Naive thymus-derived CD4-positive, alpha-beta T cell (primary cell): Measurements from ENCODE around the gene PRRC2B. TPM values are rescaled to one million over a fixed set of nuclear protein-coding genes. Genes with fewer than 3 reads are reported as not detected.
"Not testable (repeated sequence)": the region's sequence is repeated elsewhere in the genome, so short reads cannot be mapped to it uniquely, and the experiment has no call there.

Source experiments
- ATAC-seq: fragments of 150-1000 bp; cut with Tn5 transposase; 2 replicates; pipeline ENCODE4 v1.10.0; 2021; ENCODE audit warnings: mild to moderate bottlenecking, moderate library complexity
- CTCF ChIA-PET: fragments of 350-600 bp; sonication (Branson Sonifier 250); formaldehyde crosslinking; loops from one replicate; lab custom pipeline; 2021; ENCODE audit warnings: antibody characterized with exemption; lab: Charles Lee
- POLR2A ChIA-PET: fragments of 350-600 bp; sonication (Branson Sonifier 250); formaldehyde crosslinking; loops from one replicate; lab custom pipeline; 2021; ENCODE audit warnings: antibody characterized with exemption, inconsistent platforms; lab: Charles Lee
- DNase-seq, 9 donors: peaks; one replicate each; pipeline versions ENCODE4 v3.0.0 to v3.0.0-alpha.2; 2020 to 2022; ENCODE audit warnings: mixed read lengths in 1 of 9
- H3K27ac ChIP-seq: one replicate; pipeline ENCODE4 v1.7.0; 2013; ENCODE audit warnings: mild to moderate bottlenecking, low read depth, low read length, moderate library complexity
- H3K27me3 ChIP-seq, 2 donors: one replicate each; pipeline ENCODE4 v1.7.0; 2013; ENCODE audit warnings: low read length in 2 of 2, mild to moderate bottlenecking in 2 of 2, moderate library complexity in 2 of 2; ENCODE audit not compliant: control insufficient read depth in 2 of 2, insufficient read depth in 2 of 2
- H3K36me3 ChIP-seq, 3 experiments: 1 replicate in 2 of 3; 2 replicates in 1 of 3; pipeline ENCODE4 v1.7.0; 2013; ENCODE audit warnings: low read length in 3 of 3, mild to moderate bottlenecking in 3 of 3, moderate library complexity in 1 of 3; ENCODE audit not compliant: insufficient read depth in 3 of 3, control insufficient read depth in 2 of 3
- H3K4me1 ChIP-seq, 2 donors: one replicate each; pipeline ENCODE4 v1.7.0; 2013; ENCODE audit warnings: low read length in 2 of 2, mild to moderate bottlenecking in 2 of 2, moderate library complexity in 1 of 2; ENCODE audit not compliant: control insufficient read depth in 2 of 2, insufficient read depth in 2 of 2
- H3K4me3 ChIP-seq: 2 replicates; pipeline ENCODE4 v1.7.0; 2013; ENCODE audit warnings: mild to moderate bottlenecking, low read length
- H3K9me3 ChIP-seq, 3 experiments: 1 replicate in 2 of 3; 2 replicates in 1 of 3; pipeline ENCODE4 v1.7.0; 2013; ENCODE audit warnings: low read length in 3 of 3; ENCODE audit not compliant: control insufficient read depth in 2 of 3
- H3K27ac Mint-ChIP-seq, 9 donors: one replicate each; pipeline ENCODE4 v1.8.0; 2020 to 2022; ENCODE audit warnings: mixed read lengths in 9 of 9, mild to moderate bottlenecking in 8 of 9, moderate library complexity in 5 of 9, inconsistent platforms in 2 of 9
- H3K27me3 Mint-ChIP-seq, 5 donors: one replicate each; pipeline ENCODE4 v1.8.0; 2021 to 2022; ENCODE audit warnings: mixed read lengths in 5 of 5, mild to moderate bottlenecking in 1 of 5
- H3K36me3 Mint-ChIP-seq, 5 donors: one replicate each; pipeline ENCODE4 v1.8.0; 2020 to 2022; ENCODE audit warnings: mixed read lengths in 5 of 5, mild to moderate bottlenecking in 3 of 5, inconsistent platforms in 1 of 5
- H3K4me1 Mint-ChIP-seq, 7 donors: one replicate each; pipeline ENCODE4 v1.8.0; 2020 to 2022; ENCODE audit warnings: mixed read lengths in 7 of 7, mild to moderate bottlenecking in 3 of 7, inconsistent platforms in 1 of 7
- H3K4me3 Mint-ChIP-seq, 10 donors: one replicate each; pipeline ENCODE4 v1.8.0; 2020 to 2022; ENCODE audit warnings: mild to moderate bottlenecking in 10 of 10, mixed read lengths in 10 of 10, moderate library complexity in 6 of 10, inconsistent platforms in 2 of 10
- H3K9me3 Mint-ChIP-seq, 11 donors: one replicate each; pipeline ENCODE4 v1.8.0; 2020 to 2022; ENCODE audit warnings: mixed read lengths in 11 of 11, mild to moderate bottlenecking in 4 of 11, inconsistent platforms in 1 of 11, moderate library complexity in 1 of 11
- intact Hi-C, 2 donors: fragments of 100-400 bp; cut with micrococcal nuclease; formaldehyde crosslinking; loops; one replicate each; pipeline ENCODE4 v1.15.1; 2023
- polyA plus RNA-seq, 2 donors: library from polyadenylated mRNA; unstranded; fragments of 300-500 nt; fragmentation: Illumina TruSeq; gene quantifications; one replicate each; pipeline ENCODE4 v1.2.3, GENCODE V29; 2021
- total RNA-seq, 6 experiments: library from RNA in 5 of 6; stranded (reverse) in 5 of 6; gene quantifications; 1 replicate in 5 of 6; 2 replicates in 1 of 6; pipeline ENCODE4 v1.2.3 and lab custom pipeline; 2021 to 2026

PRRC2B gene
- total and polyA plus RNA-seq, 7 experiments from 2014 or later = 29.8 to 382 (median 227) TPM

- no peak overlapping the region for H3K27ac ChIP-seq
- peak overlapping the region in 2 of 9 donors; percentile 21 to 25 for H3K27ac Mint-ChIP-seq
- no peaks in the 10 kb centered on the region for H3K9me3 Mint-ChIP-seq
- H3K4me3 Mint-ChIP-seq = no peak overlapping the region
- no peak for DNase-seq
- H3K27me3 Mint-ChIP-seq = no peaks in the 10 kb centered on the region
- H3K36me3 ChIP-seq = peaks cover 15 to 84% (median 26%) of the 10 kb centered on the region in 3 experiments
- H3K9me3 ChIP-seq = no peaks in the 10 kb centered on the region
- H3K4me3 ChIP-seq = no peak overlapping the region
- no peaks in the 10 kb centered on the region for H3K27me3 ChIP-seq
- no peaks in the 10 kb centered on the region for H3K4me1 ChIP-seq
- H3K36me3 Mint-ChIP-seq = peaks cover 20 to 70% (median 35%) of the 10 kb centered on the region in 5 donors
- ATAC-seq = no peak
- intact Hi-C loops = no loop called here
- H3K4me1 Mint-ChIP-seq = peaks cover 8 to 30% (median 22%) of the 10 kb centered on the region in 7 donors
- POLR2A ChIA-PET = no interaction called here
- CTCF ChIA-PET = interaction anchor here (0.6 to 0.9 kb wide), 3 partner anchors 32 to 96 kb away, joined by 3 read pairs; no protein-coding TSS in a partner anchor
These were observed 53.7 kb downstream of the PRRC2B start for GRCh38 chr9:131447600-131447999.

GRCh38 chr9:131448818-131449217 lies 54.9 kb downstream of the PRRC2B start:
- H3K4me1 ChIP-seq = no peaks in the 10 kb centered on the region
- no peak for ATAC-seq
- Mint-ChIP-seq H3K4me1 (peaks cover 13 to 37% (median 28%) of the 10 kb centered on the region in 7 donors), H3K9me3 (no peaks in the 10 kb centered on the region), H3K36me3 (peaks cover 20 to 74% (median 38%) of the 10 kb centered on the region in 5 donors), H3K27me3 (no peaks in the 10 kb centered on the region), H3K27ac (peak overlapping the region in 6 of 9 donors; percentile 7 to 77 (median 41)), H3K4me3 (no peak overlapping the region)
- no peak overlapping the region for H3K27ac ChIP-seq
- peaks cover 15 to 82% (median 24%) of the 10 kb centered on the region in 3 experiments for H3K36me3 ChIP-seq
- no peak overlapping the region for H3K4me3 ChIP-seq
- intact Hi-C loops = no loop called here
- POLR2A ChIA-PET = interaction anchor here (0.6 kb wide), 1 partner anchor 79 kb away, joined by 3 read pairs; no protein-coding TSS in a partner anchor
- H3K27me3 ChIP-seq = no peaks in the 10 kb centered on the region
- CTCF ChIA-PET = no interaction called here
- DNase-seq = no peak
- H3K9me3 ChIP-seq = no peaks in the 10 kb centered on the region

GRCh38 chr9:131449276-131449675 lies 55.4 kb downstream of the PRRC2B start:
- intact Hi-C loops = no loop called here
- H3K4me1 Mint-ChIP-seq = peaks cover 11 to 41% (median 28%) of the 10 kb centered on the region in 7 donors
- H3K36me3 Mint-ChIP-seq = peaks cover 16 to 75% (median 35%) of the 10 kb centered on the region in 5 donors

GRCh38 chr9:131454028-131454427 lies 60.1 kb downstream of the PRRC2B start:
- no peak overlapping the region for H3K4me3 ChIP-seq
- intact Hi-C loops = no loop called here

More at GRCh38 chr9:131449276-131449675, 55.4 kb downstream of the PRRC2B start:
- Histone ChIP-seq H3K36me3 (peaks cover 15 to 82% (median 23%) of the 10 kb centered on the region in 3 experiments), H3K9me3 (no peaks in the 10 kb centered on the region), H3K4me3 (no peak overlapping the region), H3K27ac (no peak overlapping the region), H3K27me3 (no peaks in the 10 kb centered on the region), H3K4me1 (no peaks in the 10 kb centered on the region)
- ChIA-PET POLR2A (interaction anchor here (0.6 kb wide), 2 partner anchors 39 to 57 kb away, joined by 4 to 5 read pairs; no protein-coding TSS in a partner anchor), CTCF (no interaction called here)
- no peak overlapping the region for H3K4me3 Mint-ChIP-seq
- ATAC-seq = no peak
- no peaks in the 10 kb centered on the region for H3K9me3 Mint-ChIP-seq
- DNase-seq = no peak
- no peaks in the 10 kb centered on the region for H3K27me3 Mint-ChIP-seq
- peak overlapping the region in 7 of 9 donors; percentile 7 to 77 (median 38) for H3K27ac Mint-ChIP-seq

GRCh38 chr9:131455655-131456054 lies 61.8 kb downstream of the PRRC2B start:
- H3K9me3 Mint-ChIP-seq, POLR2A ChIA-PET: not testable (repeated sequence)
- H3K4me1 Mint-ChIP-seq = peaks cover 1 to 39% (median 22%) of the 10 kb centered on the region in 7 donors

More at GRCh38 chr9:131454028-131454427, 60.1 kb downstream of the PRRC2B start:
- CTCF ChIA-PET = no interaction called here
- no peak overlapping the region for H3K4me3 Mint-ChIP-seq
- DNase-seq = no peak
- peaks cover 9 to 59% (median 34%) of the 10 kb centered on the region in 5 donors for H3K36me3 Mint-ChIP-seq
- peaks cover 15 to 84% (median 30%) of the 10 kb centered on the region in 3 experiments for H3K36me3 ChIP-seq
- no peaks in the 10 kb centered on the region for H3K9me3 ChIP-seq
- H3K27ac Mint-ChIP-seq = peak overlapping the region in 4 of 9 donors; percentile 24 to 72 (median 45)
- POLR2A ChIA-PET = interaction anchor here (0.7 kb wide), 1 partner anchor 63 kb away, joined by 4 read pairs; no protein-coding TSS in a partner anchor
- ATAC-seq = no peak
- no peaks in the 10 kb centered on the region for H3K27me3 Mint-ChIP-seq
- H3K27ac ChIP-seq = no peak overlapping the region
- H3K9me3 Mint-ChIP-seq = no peaks in the 10 kb centered on the region
- H3K27me3 ChIP-seq = no peaks in the 10 kb centered on the region
- H3K4me1 ChIP-seq = no peaks in the 10 kb centered on the region
- peaks cover 5 to 41% (median 24%) of the 10 kb centered on the region in 7 donors for H3K4me1 Mint-ChIP-seq

GRCh38 chr9:131457746-131458145 lies 63.9 kb downstream of the PRRC2B start:
- Mint-ChIP-seq H3K27ac (peak overlapping the region in 8 of 9 donors; percentile 38 to 63 (median 52)), H3K4me3 (no peak overlapping the region), H3K36me3 (peaks cover 15 to 56% (median 35%) of the 10 kb centered on the region in 5 donors), H3K9me3 (no peaks in the 10 kb centered on the region), H3K27me3 (no peaks in the 10 kb centered on the region), H3K4me1 (peaks cover 8 to 36% (median 16%) of the 10 kb centered on the region in 7 donors)
- peaks cover 31 to 89% (median 35%) of the 10 kb centered on the region in 3 experiments for H3K36me3 ChIP-seq
- no peak overlapping the region for H3K27ac ChIP-seq
- ChIA-PET CTCF (interaction anchor here (1.1 kb wide), 1 partner anchor 20 kb away, joined by 3 read pairs; no protein-coding TSS in a partner anchor), POLR2A (interaction anchor here (1.9 kb wide), 1 partner anchor 43 kb away, joined by 5 read pairs; no protein-coding TSS in a partner anchor)
- no peak overlapping the region for H3K4me3 ChIP-seq
- H3K9me3 ChIP-seq = no peaks in the 10 kb centered on the region
- intact Hi-C loops = no loop called here
- ATAC-seq = no peak
- H3K4me1 ChIP-seq = no peaks in the 10 kb centered on the region
- no peak for DNase-seq
- H3K27me3 ChIP-seq = no peaks in the 10 kb centered on the region

More at GRCh38 chr9:131455655-131456054, 61.8 kb downstream of the PRRC2B start:
- H3K4me3 ChIP-seq, ATAC-seq, intact Hi-C loops, H3K27me3 ChIP-seq, CTCF ChIA-PET, H3K27ac ChIP-seq, H3K27me3 Mint-ChIP-seq, H3K4me3 Mint-ChIP-seq, H3K9me3 ChIP-seq, DNase-seq, H3K4me1 ChIP-seq: not testable (repeated sequence)
- H3K27ac Mint-ChIP-seq = peak overlapping the region in 1 of 9 donors; percentile 12
- peaks cover 24 to 87% (median 31%) of the 10 kb centered on the region in 3 experiments for H3K36me3 ChIP-seq
- peaks cover 9 to 56% (median 34%) of the 10 kb centered on the region in 5 donors for H3K36me3 Mint-ChIP-seq
